ENCODE measurements around the gene DCAF4.

DNA sequence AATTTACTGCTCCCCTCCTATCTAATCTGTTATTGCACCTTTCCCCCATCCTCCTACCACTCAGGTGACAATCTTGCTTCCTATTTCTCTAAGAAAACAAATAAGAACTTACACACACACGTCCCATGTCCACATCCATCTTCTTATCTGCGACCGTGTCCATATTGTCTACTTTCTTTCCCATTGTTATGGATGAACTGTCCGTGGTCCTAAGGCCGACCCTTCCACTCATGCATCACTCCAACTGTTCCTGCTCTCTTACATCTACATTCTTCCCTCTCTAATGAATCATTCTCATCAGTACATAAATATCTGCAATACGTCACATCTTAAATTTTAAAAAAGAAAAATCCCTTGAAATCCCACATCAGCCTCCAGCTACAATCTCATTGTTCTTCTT is 70.7 kb downstream of the DCAF4 start:
- TF ChIP-seq CTCF (IDR thresholded peaks at IDR 0.05) (no peak), POLR2A (IDR thresholded peaks at IDR 0.05) (no peak), POLR2AphosphoS5 (IDR thresholded peaks at IDR 0.05) (no peak)

Data from breast epithelium (tissue), 3 donors.